RPMI7951 (cell line): ENCODE results near the gene ZDHHC17. TPM values are rescaled to one million over a fixed set of nuclear protein-coding genes. Genes with fewer than 3 reads are reported as not detected.
A peak's percentile ranks its signal among the peaks of the same experiment; 100 is the strongest.

ENCODE experiments used
- DNase-seq: peaks from one replicate; pipeline ENCODE4 v3.0.0-alpha.2; 2012; ENCODE audit warnings: low read depth
- total RNA-seq: library from RNA; depleted of rRNA; stranded (reverse); fragments of >200 nt; shearing (Covaris generic); gene quantifications from 2 replicates; pipeline ENCODE4 v1.2.3, GENCODE V29; 2014

The ZDHHC17 gene
- total RNA-seq, 1 experiment from 2014 or later = 25.0 TPM

GRCh38 chr12:76813972-76814371 lies 50.1 kb downstream of the ZDHHC17 start:
- DNase-seq = no peak

- DNase-seq = peak; percentile 28
Observed at GRCh38 chr12:76820888-76821482, 57.1 kb downstream of the ZDHHC17 start.

- DNase-seq = no peak
Observed at GRCh38 chr12:76830436-76830835, 66.5 kb downstream of the ZDHHC17 start.

- no peak for DNase-seq
Observed at GRCh38 chr12:76836633-76837032, 72.7 kb downstream of the ZDHHC17 start.

- no peak for DNase-seq
Observed at GRCh38 chr12:76847260-76847659, 83.3 kb downstream of the ZDHHC17 start.

- DNase-seq = no peak
Observed at GRCh38 chr12:76848132-76848531, 84.2 kb downstream of the ZDHHC17 start.

- no peak for DNase-seq
Observed at GRCh38 chr12:76852106-76852505, 88.2 kb downstream of the ZDHHC17 start.

GRCh38 chr12:76855271-76855670 lies 91.4 kb downstream of the ZDHHC17 start:
- no peak for DNase-seq

- DNase-seq = no peak
Observed at GRCh38 chr12:76856018-76856644, 92.2 kb downstream of the ZDHHC17 start.

GRCh38 chr12:76859611-76860010 lies 95.7 kb downstream of the ZDHHC17 start:
- no peak for DNase-seq

GRCh38 chr12:76860256-76860655 lies 96.3 kb downstream of the ZDHHC17 start:
- no peak for DNase-seq

- DNase-seq = peak; percentile 83
Observed at GRCh38 chr12:76863005-76863670, 99.2 kb downstream of the ZDHHC17 start.

GRCh38 chr12:76863837-76864236 lies 99.9 kb downstream of the ZDHHC17 start:
- peak; percentile 35 for DNase-seq

GRCh38 chr12:76864791-76865400 lies 101.0 kb downstream of the ZDHHC17 start:
- DNase-seq = no peak

- DNase-seq = peak; percentile 65
Observed at GRCh38 chr12:76866151-76866567, 102.2 kb downstream of the ZDHHC17 start.

GRCh38 chr12:76866726-76867125 lies 102.8 kb downstream of the ZDHHC17 start:
- DNase-seq = peak; percentile 86

GRCh38 chr12:76871082-76871481 lies 107.2 kb downstream of the ZDHHC17 start:
- DNase-seq = no peak

- no peak for DNase-seq
Observed at GRCh38 chr12:76871742-76872141, 107.8 kb downstream of the ZDHHC17 start.

GRCh38 chr12:76872415-76872814 lies 108.5 kb downstream of the ZDHHC17 start:
- DNase-seq = no peak

- no peak for DNase-seq
Observed at GRCh38 chr12:76874027-76874426, 110.1 kb downstream of the ZDHHC17 start.

- DNase-seq = no peak
Observed at GRCh38 chr12:76874491-76875190, 110.7 kb downstream of the ZDHHC17 start.

GRCh38 chr12:76876696-76877229 lies 112.8 kb downstream of the ZDHHC17 start:
- DNase-seq = no peak
